ENCODE data around the gene ABCC4.

Gene ABCC4

DNA sequence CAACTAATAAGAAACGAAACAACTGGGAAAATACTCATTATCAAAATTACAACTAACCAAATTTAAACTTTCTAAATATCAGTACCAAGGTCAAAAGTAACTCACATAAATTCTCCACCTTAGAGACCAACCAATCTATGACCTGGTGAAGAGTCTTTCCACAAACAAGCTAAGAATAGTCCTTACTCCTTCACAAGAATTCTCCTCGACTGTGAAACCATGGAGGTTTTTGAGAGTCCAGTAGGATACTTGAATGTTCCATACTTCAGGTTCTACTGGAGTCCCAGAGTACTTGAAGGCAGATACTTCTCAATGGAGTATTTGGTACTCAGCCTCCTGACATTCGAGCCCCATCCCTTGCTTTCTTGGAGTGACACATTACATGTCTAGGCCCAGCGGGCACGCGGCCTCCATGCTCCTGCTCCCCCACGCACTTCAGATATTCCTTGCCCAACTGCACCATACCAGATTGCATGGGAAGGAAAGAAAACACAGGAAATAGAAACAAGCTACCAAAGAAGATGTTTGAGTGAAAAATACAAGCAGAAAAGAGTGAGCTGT, 63.9 kb downstream of the ABCC4 start:
- Histone ChIP-seq H3K79me2 (ENCODE audit: control insufficient read depth, low read length) (peaks cover 10% of the 10 kb centered on the region), H3K4me3 (ENCODE audit: low read length) (no peak overlapping the region)

DNA sequence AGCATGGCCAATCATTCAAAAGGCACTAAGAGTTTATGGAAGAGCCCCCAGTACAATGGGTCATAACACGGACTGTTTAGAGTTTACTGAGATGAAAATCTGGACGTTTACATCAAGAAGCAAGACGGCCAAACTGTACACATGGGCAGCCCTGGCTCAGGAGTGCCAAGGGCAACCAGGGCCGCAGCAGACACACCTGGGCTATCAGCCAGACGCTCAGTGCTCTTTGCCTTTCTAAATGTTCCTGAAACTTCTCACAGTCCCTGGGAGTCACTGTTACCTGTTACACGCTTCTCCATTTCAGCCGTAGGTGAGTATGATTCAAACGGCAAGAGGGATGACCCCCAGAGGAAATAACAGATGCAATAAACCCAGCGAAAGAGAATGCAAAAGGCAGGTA, 64.5 kb downstream of the ABCC4 start:
- H4K20me1 ChIP-seq (ENCODE audit: control insufficient read depth, insufficient read depth, low read depth, low read length) = no peaks in the 10 kb centered on the region
- H3K9me3 ChIP-seq (ENCODE audit: control insufficient read depth, insufficient read depth, low read length) = no peaks in the 10 kb centered on the region
- H3K4me2 ChIP-seq (ENCODE audit: low read length) = peak overlapping the region; percentile 72
- H3K79me2 ChIP-seq (ENCODE audit: control insufficient read depth, low read length) = peaks cover 10% of the 10 kb centered on the region
- TF ChIP-seq EZH2phosphoT487 (IDR thresholded peaks at IDR 0.05; ENCODE audit: borderline replicate concordance, low read length) = no peak
- TF ChIP-seq, protein P1, sequence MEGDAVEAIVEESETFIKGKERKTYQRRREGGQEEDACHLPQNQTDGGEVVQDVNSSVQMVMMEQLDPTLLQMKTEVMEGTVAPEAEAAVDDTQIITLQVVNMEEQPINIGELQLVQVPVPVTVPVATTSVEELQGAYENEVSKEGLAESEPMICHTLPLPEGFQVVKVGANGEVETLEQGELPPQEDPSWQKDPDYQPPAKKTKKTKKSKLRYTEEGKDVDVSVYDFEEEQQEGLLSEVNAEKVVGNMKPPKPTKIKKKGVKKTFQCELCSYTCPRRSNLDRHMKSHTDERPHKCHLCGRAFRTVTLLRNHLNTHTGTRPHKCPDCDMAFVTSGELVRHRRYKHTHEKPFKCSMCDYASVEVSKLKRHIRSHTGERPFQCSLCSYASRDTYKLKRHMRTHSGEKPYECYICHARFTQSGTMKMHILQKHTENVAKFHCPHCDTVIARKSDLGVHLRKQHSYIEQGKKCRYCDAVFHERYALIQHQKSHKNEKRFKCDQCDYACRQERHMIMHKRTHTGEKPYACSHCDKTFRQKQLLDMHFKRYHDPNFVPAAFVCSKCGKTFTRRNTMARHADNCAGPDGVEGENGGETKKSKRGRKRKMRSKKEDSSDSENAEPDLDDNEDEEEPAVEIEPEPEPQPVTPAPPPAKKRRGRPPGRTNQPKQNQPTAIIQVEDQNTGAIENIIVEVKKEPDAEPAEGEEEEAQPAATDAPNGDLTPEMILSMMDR (IDR thresholded peaks at IDR 0.05; ENCODE audit: low read depth, low read length, poor library complexity, severe bottlenecking) = no peak
- H3F3A ChIP-seq (ENCODE audit: control insufficient read depth, insufficient read depth) = peaks cover 33% of the 10 kb centered on the region
- peaks cover 94% of the 10 kb centered on the region for H3K4me1 ChIP-seq (ENCODE audit: control insufficient read depth, low read length)
- no peaks in the 10 kb centered on the region for H3K9me2 ChIP-seq (replicated peaks; ENCODE audit: control insufficient read depth, low read length)
- no peaks in the 10 kb centered on the region for H3K27me3 ChIP-seq (ENCODE audit: control insufficient read depth, low read length)
- peak overlapping the region; percentile 83 for H3K27ac ChIP-seq (ENCODE audit: low read depth, low read length)
- H3K36me3 ChIP-seq (ENCODE audit: control insufficient read depth, low read length) = peaks cover 8% of the 10 kb centered on the region
- peak overlapping the region; percentile 61 for H3K4me3 ChIP-seq (ENCODE audit: low read length)

More for the DNA sequence above, 63.9 kb downstream of the ABCC4 start:
- peaks cover 33% of the 10 kb centered on the region for H3F3A ChIP-seq (ENCODE audit: control insufficient read depth, insufficient read depth)
- no peaks in the 10 kb centered on the region for H3K27me3 ChIP-seq (ENCODE audit: control insufficient read depth, low read length)
- peaks cover 6% of the 10 kb centered on the region for H3K36me3 ChIP-seq (ENCODE audit: control insufficient read depth, low read length)
- H3K9me3 ChIP-seq (ENCODE audit: control insufficient read depth, insufficient read depth, low read length) = no peaks in the 10 kb centered on the region
- peaks cover 88% of the 10 kb centered on the region for H3K4me1 ChIP-seq (ENCODE audit: control insufficient read depth, low read length)
- H3K4me2 ChIP-seq (ENCODE audit: low read length) = peak overlapping the region; percentile 72; the same call in 1 of the 2 replicates
- H4K20me1 ChIP-seq (ENCODE audit: control insufficient read depth, insufficient read depth, low read depth, low read length) = no peaks in the 10 kb centered on the region
- no peak for TF ChIP-seq EZH2phosphoT487 (IDR thresholded peaks at IDR 0.05; ENCODE audit: borderline replicate concordance, low read length)
- TF ChIP-seq, protein P1 (IDR thresholded peaks at IDR 0.05; ENCODE audit: low read depth, low read length, poor library complexity, severe bottlenecking) = no peak
- H3K27ac ChIP-seq (ENCODE audit: low read depth, low read length) = peak overlapping the region; percentile 83
- H3K9me2 ChIP-seq (replicated peaks; ENCODE audit: control insufficient read depth, low read length) = no peaks in the 10 kb centered on the region

DNA sequence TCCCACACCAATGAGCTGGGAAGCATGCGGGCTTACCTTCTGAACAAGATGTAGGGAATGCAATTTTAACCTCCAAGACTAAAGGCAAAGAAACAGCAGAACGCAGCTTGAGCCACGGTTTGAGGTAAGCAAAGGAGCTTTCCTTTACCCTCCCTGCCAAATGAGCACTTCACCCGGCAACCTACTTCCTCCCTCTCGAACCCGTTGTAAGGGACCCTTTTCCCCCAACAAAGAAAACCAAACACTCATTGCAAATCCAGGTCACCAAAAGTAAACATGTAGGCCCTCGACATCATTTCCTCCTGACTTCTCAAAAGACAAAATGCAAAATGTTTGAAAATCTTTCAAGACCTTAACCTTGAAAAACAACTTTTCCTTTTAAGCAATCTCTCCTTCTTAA, 65.3 kb downstream of the ABCC4 start:
- H3K4me2 ChIP-seq (ENCODE audit: low read length) = peak overlapping the region; percentile 72
- peaks cover 33% of the 10 kb centered on the region for H3F3A ChIP-seq (ENCODE audit: control insufficient read depth, insufficient read depth)
- H3K36me3 ChIP-seq (ENCODE audit: control insufficient read depth, low read length) = peaks cover 12% of the 10 kb centered on the region
- peak overlapping the region; percentile 83 for H3K27ac ChIP-seq (ENCODE audit: low read depth, low read length)
- peak overlapping the region; percentile 61 for H3K4me3 ChIP-seq (ENCODE audit: low read length)
- no peaks in the 10 kb centered on the region for H3K9me2 ChIP-seq (replicated peaks; ENCODE audit: control insufficient read depth, low read length)
- H3K79me2 ChIP-seq (ENCODE audit: control insufficient read depth, low read length) = peaks cover 10% of the 10 kb centered on the region
- no peak for TF ChIP-seq EZH2phosphoT487 (IDR thresholded peaks at IDR 0.05; ENCODE audit: borderline replicate concordance, low read length)
- TF ChIP-seq, protein P1 (IDR thresholded peaks at IDR 0.05; ENCODE audit: low read depth, low read length, poor library complexity, severe bottlenecking) = no peak
- H3K9me3 ChIP-seq (ENCODE audit: control insufficient read depth, insufficient read depth, low read length) = no peaks in the 10 kb centered on the region
- no peaks in the 10 kb centered on the region for H3K27me3 ChIP-seq (ENCODE audit: control insufficient read depth, low read length)
- no peaks in the 10 kb centered on the region for H4K20me1 ChIP-seq (ENCODE audit: control insufficient read depth, insufficient read depth, low read depth, low read length)
- peaks cover 93% of the 10 kb centered on the region for H3K4me1 ChIP-seq (ENCODE audit: control insufficient read depth, low read length)
